DMS79 (cell line): ENCODE data around the gene FEM1C.

Experiments
- DNase-seq: peaks from one replicate; lab custom pipeline; 2025; lab: John Stamatoyannopoulos, UW

Gene FEM1C, protein sequence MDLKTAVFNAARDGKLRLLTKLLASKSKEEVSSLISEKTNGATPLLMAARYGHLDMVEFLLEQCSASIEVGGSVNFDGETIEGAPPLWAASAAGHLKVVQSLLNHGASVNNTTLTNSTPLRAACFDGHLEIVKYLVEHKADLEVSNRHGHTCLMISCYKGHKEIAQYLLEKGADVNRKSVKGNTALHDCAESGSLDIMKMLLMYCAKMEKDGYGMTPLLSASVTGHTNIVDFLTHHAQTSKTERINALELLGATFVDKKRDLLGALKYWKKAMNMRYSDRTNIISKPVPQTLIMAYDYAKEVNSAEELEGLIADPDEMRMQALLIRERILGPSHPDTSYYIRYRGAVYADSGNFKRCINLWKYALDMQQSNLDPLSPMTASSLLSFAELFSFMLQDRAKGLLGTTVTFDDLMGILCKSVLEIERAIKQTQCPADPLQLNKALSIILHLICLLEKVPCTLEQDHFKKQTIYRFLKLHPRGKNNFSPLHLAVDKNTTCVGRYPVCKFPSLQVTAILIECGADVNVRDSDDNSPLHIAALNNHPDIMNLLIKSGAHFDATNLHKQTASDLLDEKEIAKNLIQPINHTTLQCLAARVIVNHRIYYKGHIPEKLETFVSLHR

DNA sequence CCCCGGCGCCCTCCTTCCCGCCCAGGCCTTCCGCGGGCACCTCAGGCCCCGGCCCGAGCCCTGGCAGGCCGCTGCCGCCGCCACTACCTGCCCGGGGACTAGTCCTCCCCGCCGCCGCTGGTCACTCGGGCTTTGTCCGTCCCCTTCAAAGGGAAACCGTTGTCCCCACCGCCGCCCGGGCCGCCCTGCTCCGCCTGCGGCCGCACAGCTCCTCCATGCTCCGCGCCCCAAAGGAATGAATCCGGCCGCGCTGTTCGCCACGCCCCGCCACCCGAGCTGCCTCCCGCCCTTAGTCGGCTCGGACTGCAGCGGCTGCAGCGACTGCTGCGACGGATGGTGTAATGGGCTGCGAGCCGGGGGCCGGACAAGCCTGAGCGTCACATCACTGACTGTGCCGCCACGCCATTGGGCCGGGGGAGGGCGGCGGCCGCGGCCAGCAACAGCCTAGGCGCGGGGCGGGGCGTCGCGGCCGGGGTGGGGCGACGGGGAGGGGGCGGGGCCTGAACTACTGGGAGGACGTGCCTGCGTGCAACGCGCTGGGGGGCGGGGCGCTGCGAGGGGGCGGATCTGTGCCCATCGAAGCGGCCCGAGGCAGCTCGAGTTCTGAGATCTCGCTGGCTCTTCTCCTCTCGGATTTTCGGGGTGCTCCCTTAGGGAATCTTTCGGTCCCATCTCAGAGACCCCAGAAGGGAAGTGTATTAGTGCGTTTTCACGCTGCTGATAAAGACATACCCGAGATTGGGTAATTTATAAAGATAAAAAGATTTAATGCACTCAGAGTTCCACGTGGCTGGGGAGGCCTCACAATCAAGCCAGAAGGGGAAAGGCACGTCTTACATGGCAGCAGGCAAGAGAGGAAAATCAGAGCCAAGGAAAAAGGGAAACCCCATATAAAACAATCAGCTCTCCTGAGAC, at the start of gene FEM1C:
Gene FEM1C (minus strand): TSS at position 340 of the 915 bp plus-strand sequence. CDS start 1,282 bp downstream, outside the sequence.
- peak; percentile 50 for DNase-seq

DNA sequence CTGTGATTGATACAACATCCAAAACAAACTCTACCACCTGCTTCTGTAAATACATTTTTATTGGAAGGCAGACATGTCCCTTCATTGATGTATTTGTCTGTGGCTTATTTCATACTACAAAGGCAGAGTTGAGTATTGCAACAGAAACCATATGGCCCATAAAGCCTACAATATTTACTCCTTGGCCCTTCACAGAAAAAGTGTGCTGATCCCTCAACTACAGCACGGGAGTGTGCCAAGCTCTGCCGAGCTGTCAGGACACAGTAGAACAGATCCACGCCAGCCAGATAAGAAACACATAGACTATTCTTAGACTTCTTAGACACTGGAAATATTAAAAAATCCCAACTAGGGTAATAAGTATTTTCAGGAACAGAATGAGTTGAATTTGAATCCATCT, 44.5 kb upstream of the FEM1C start:
- peak; percentile 48 for DNase-seq

- peak; percentile 76 for DNase-seq
Measured at GRCh38 chr5:115588640-115589039, 44.1 kb upstream of the FEM1C start.

DNA sequence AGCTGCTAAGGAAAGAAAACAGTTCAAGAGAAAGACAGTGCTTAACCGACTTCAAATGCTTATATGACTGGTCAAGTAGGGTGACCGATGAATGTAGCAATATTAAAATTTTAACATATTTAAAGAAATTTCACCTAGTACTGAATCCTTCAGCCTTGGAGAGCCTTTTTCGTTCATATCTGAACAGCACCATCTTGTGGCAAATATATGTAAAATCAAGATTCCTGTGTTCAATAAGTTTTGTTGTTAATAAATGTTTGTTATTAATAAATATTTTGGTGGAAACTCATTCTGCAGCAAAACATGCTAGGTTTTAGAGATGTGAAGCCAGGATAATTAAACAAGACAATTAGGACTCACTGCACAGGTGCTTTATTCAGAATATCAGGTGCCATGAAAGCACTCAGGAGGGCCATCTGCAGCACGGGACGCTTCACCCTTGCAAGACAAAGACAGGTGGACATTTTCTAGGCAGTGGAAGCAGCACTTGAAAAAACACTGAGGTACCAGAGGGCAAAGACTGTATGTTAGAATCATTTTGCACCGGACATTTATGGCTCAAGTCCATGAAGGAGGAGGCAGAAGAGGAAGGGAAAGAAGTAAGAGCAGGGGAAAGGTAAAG, 42.1 kb upstream of the FEM1C start:
- DNase-seq, result no peak

- no peak for DNase-seq
Measured at GRCh38 chr5:115585265-115585664, 40.7 kb upstream of the FEM1C start.

GRCh38 chr5:115584501-115584900, 39.9 kb upstream of the FEM1C start:
- no peak for DNase-seq

- no peak for DNase-seq
Measured at GRCh38 chr5:115583474-115583873, 38.9 kb upstream of the FEM1C start.

DNA sequence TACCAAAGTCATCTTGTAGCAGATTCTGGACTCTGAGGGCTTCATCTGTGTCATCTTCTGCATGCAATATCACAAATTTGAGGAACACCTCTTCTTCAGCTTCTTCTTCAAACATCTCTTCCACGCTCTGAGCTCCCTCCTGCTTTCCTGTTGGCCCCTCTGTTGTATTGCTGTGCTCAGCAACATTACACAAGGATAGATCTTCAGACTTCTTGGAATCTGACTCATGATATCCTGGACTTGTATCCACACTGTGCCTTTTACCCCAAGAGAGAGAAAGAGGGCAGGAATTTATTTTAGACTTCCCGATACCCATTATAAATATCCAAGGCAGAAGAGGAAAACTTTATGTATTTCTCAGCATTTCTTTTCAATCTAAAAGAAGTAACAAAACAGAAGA, 36.4 kb upstream of the FEM1C start:
- DNase-seq, result no peak

- DNase-seq, result no peak
Measured at GRCh38 chr5:115579747-115580173, 35.2 kb upstream of the FEM1C start.

- no peak for DNase-seq
Measured at GRCh38 chr5:115579216-115579615, 34.6 kb upstream of the FEM1C start.

- DNase-seq, result no peak
Measured at GRCh38 chr5:115578657-115579056, 34.1 kb upstream of the FEM1C start.

- no peak for DNase-seq
Measured at GRCh38 chr5:115577741-115578140, 33.2 kb upstream of the FEM1C start.

DNA sequence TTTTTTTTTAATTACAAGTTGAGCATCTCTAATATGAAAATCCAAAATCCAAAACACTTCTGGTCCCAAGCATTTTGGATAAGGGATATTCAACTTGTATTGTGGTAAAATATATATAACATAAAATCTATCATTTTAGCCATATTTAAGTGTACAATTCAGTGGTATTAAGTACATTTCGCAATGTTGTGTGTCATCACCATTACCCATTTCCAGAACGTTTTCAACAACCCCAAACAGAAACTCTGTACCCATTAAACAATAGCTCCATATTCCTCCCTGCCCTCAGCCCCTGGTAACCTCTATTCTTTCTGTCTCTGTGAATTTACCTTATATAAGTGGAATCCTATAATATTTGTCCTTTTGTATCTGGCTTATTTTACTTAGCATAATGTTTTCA, 32.8 kb upstream of the FEM1C start:
- no peak for DNase-seq

- no peak for DNase-seq
Measured at GRCh38 chr5:115575167-115576070, 30.8 kb upstream of the FEM1C start.

DNA sequence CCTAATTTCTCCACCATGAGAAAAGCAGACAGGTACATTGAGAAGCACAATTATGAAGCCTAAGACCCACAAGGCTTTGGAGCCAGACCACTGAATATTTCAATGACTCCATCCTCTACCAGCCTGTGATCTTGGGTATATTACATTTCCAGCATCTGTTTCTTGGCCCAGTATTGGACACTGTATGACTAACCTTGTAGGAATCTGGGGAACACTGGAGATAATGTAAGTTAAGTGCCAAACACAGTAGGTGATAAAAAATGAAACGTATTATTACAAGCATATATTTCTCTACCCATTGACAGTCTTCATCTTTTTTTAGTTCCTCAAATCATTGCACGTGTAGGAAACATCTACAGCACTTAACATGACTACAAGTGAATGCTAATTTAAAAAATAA, 28.6 kb upstream of the FEM1C start:
- DNase-seq, result no peak

DNA sequence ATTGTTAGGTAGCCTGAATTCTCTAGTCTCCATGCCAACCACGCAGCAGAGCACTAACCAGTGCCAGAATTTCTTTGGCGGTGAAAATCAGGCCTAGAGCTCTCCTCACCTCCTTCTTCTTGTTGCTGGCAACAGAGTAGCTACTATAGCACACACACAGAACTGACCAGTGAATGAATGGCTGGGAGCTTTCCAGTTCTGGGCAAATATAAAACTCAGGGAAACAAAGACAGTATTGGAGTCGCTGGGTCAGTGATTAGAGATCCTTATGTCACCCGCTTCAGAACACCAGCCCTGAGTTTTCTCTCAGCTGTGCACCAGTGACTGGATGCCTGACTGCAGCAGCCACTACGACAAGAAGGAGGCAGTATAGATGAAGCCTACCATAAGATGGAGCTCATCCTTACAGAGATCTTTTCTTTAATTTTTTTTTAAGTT, 26.9 kb upstream of the FEM1C start:
- no peak for DNase-seq

DNA sequence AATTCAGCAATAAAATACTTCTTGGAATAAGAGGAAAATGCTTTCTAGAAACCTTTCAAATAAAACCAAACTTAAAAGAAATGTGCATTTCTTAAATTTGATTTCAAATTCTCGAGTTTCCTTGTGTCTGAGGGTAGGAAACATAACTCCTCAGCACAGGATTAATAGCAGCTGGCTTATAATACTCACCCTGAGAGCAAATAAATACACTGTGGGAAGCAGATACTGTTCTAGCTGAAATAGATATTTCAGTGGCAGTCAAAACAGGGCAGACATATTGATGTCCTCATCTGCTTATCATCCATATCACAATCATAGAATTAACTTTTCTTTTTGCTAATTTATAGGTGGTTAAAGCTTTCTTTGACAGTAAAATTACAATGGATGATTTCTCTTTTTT, 24.1 kb upstream of the FEM1C start:
- DNase-seq, result no peak

- DNase-seq, result no peak
Measured at GRCh38 chr5:115565233-115565632, 20.7 kb upstream of the FEM1C start.

DNA sequence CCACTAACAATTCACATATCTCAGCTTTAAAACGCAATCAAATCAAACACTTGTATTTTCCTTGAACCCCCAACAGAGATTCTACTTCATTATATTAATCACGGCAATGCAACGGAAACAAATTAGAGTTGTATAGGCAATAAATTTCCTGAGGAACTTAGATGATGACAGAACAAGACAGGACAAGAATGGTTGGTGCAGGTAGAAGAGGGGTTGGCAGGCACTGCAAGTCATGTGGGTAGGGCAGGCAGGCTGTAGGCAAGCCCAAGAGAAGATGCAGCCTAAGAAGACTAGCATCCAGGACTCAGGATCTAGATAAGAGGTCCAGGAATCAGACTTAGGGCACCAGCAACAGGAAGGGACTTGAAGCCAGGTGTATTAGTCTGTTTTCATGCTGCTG, 16.6 kb upstream of the FEM1C start:
- no peak for DNase-seq

- DNase-seq, result no peak
Measured at GRCh38 chr5:115559524-115559923, 14.9 kb upstream of the FEM1C start.

DNA sequence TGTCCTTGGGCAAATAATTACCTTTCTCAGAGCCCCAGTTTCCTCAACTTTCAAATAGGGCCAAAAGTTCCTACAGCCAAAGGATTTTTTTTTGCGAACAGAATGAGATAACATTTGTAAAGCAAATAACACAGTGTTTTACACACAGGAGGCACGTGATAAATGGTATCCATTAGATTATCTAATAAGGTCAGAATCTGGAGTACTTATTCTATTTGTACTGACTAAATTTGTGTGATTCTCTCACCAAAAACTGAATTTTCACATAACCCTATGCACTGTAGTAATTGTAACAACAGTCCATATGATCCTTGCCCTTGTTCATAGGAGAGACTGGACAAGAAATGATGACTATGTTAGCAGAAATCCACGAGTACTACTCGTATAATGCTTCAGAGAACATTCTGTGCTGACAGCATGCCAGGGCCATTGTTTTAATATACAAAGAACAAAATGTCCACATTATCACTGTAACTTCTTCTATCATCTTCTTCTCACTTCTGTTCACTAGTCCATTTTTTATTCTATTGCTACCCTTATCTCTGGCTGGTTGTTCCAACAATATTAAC, 13.9 kb upstream of the FEM1C start:
- DNase-seq, result no peak
